ENCODE data around the gene ZNF883.

Gene ZNF883

GRCh38 chr9:112917987-112918362 is 94.0 kb downstream of the ZNF883 start:
- no peak for DNase-seq (ENCODE audit: low spot score)

DNA sequence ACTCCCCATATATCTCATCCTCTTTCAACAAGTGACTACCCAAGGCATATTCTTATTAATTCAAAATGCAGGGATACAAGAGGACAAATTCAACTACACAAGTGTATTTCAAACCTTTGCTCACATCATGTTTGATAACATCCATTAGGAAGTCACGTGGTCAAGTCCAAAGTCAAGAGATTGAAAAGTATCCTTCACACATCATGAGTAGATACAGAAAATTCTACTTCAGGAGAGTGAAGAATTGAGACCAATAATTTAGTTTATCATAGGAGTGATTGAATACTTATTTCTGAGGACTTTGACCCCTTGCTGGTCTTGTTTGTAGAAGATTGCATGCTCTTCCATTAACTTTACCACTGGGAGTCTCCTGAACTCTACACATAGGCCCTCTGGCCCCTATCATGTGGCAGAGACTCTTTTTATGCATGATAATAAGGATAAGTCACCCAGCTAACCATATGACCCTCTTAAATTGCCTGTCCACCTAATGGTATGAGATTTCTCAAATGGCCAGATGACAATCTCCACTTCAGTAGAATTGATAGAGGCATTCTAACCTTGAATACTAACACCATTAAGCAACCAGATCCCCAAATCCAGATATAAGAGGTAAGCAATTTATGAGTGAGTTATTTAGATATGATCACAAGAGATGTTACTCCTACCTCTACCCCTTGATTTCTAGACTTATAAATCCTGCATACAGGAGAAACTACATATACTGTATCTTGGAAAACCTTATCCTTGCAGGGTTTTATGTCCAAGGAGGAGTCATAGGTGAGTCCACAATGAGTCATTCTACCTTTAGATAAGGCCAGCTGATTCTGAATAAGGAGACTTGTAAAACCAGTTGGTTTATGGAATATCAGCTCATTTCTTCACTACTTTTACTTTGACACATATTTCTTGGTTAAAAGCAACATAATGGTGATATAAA is 94.7 kb downstream of the ZNF883 start:
- DNase-seq (ENCODE audit: low spot score), result no peak

- DNase-seq (ENCODE audit: low spot score), result no peak
Observed at GRCh38 chr9:112914524-112914923, 97.5 kb downstream of the ZNF883 start.

- DNase-seq (ENCODE audit: low spot score), result no peak
Observed at GRCh38 chr9:112913326-112913725, 98.7 kb downstream of the ZNF883 start.

DNA sequence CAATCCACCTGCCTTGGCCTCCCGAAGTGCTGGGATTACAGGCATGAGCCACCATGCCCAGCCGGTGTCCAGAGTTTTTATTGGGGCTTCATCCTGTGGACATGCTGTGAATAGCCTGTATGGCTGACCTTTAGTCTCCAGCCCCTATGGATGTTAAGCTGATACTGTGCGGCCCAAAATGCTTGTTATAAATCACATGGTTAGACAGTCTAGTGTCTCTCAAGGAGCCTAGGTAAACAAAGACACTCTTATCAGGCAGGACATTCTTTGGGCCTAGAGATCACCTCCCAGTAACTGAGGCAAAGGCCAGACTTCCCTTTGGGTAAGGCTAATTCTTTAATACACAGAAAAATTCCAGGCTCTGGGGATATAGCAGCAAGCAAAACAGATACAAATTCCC is 99.4 kb downstream of the ZNF883 start:
- DNase-seq (ENCODE audit: low spot score), result no peak

DNA sequence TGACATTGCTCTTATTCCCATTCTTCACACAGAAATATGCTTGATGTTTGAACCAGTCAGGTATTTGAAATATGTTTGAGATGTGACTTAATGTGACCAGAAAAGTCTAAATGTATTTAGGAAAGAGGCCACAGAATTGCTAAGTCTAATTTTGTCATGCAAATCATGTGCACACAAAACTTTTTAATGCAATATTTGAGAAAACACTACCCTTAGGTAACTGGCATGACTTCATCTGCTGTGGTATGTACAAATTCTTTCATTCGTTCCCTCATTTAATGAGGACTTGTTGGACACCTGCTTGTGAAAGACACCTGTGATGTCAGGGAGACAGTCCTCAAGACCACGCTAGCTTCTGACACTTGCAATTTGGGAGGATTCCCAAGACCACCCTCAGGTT is 100.3 kb downstream of the ZNF883 start:
- no peak for DNase-seq (ENCODE audit: low spot score)
